GM10266 (cell line): ENCODE results near the gene KRTAP1-3.
"Not testable (repeated sequence)": the region's sequence is repeated elsewhere in the genome, so short reads cannot be mapped to it uniquely, and the experiment has no call there.

Experiments used
- DNase-seq: peaks from one replicate; pipeline ENCODE4 v3.0.0; 2012; ENCODE audit errors: extremely low spot score
- TF ChIP-seq, protein P1 (sequence below): IDR thresholded peaks from 2 replicates; pipeline ENCODE4 v1.5.1; 2012; ENCODE audit warnings: mild to moderate bottlenecking, low read depth; ENCODE audit not compliant: control insufficient read depth, insufficient read depth; ENCODE audit errors: missing control alignments

The KRTAP1-3 gene

GRCh38 chr17:41001795-41002194 is 32.9 kb downstream of the KRTAP1-3 start:
- DNase-seq: no peak
- TF ChIP-seq, protein P1, sequence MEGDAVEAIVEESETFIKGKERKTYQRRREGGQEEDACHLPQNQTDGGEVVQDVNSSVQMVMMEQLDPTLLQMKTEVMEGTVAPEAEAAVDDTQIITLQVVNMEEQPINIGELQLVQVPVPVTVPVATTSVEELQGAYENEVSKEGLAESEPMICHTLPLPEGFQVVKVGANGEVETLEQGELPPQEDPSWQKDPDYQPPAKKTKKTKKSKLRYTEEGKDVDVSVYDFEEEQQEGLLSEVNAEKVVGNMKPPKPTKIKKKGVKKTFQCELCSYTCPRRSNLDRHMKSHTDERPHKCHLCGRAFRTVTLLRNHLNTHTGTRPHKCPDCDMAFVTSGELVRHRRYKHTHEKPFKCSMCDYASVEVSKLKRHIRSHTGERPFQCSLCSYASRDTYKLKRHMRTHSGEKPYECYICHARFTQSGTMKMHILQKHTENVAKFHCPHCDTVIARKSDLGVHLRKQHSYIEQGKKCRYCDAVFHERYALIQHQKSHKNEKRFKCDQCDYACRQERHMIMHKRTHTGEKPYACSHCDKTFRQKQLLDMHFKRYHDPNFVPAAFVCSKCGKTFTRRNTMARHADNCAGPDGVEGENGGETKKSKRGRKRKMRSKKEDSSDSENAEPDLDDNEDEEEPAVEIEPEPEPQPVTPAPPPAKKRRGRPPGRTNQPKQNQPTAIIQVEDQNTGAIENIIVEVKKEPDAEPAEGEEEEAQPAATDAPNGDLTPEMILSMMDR: no peak

DNA sequence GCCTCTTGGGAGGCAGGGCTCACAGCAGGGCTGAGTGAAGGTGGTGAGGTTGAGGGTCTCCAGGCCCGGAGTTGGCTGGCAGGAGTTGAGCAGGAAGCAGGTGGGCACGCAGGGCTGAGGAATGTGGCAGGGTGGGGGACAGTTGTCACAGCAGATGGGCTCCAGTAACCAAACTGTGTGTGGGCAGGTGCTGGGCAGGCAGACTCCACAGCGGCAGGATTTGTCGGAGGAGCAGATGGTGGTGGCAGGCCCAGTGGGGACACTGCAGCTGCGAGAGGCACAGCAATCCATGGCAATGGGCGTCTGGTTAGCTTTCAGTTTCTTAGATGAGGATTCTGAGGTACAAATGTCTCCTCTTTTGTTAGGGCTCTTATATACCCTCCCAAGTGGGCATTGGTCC is 35.1 kb downstream of the KRTAP1-3 start, which contains the start of gene KRTAP3-2:
KRTAP3-2 (minus strand) TSS at position 344 of the 400 bp plus-strand sequence; CDS start at position 291, 53 bp downstream.
- DNase-seq: not testable (repeated sequence)

DNA sequence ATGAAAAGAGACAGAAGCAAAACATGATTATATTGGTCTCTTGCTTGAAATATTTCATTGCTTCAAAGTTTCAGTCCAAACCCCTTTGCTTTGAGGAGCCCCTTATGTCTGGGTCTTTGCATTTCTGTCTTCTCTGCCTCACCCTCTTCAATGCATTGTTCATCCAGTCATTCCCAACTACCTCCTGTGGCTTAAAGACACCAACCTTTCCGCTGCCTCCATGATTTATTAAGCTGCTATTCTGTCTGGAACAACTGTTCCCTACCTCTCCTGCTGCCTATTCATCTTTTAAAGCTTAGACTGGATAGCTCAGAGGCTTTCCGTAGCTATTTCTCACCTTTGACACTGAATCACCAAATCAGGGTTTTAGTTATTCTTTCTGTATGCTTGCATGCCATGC is 37.3 kb downstream of the KRTAP1-3 start:
- no peak for DNase-seq

GRCh38 chr17:40996829-40997228 is 37.8 kb downstream of the KRTAP1-3 start:
- DNase-seq: no peak
- TF ChIP-seq, protein P1: no peak

More for the DNA sequence above, 37.3 kb downstream of the KRTAP1-3 start:
- TF ChIP-seq, protein P1: no peak

DNA sequence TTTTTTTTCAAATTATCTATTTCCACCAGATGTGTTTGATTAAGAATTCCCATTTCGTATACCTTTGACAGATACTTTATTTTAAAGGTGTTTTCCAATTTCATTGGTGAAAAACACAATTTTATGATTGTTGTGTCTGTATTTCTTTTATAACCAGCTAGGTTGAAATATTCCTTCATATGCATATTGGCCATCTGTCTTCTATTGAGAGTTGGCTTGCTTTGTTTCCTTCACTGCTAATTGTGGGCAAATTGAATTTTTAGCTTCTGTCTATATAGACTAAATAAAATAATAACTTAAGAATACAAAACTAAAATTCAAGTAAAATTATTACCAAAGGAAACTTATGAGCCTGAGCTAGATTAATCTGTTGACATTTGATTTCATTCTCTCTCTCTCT is 39.6 kb downstream of the KRTAP1-3 start:
- no peak for DNase-seq
- TF ChIP-seq, protein P1: no peak

GRCh38 chr17:40993839-40994238 is 40.8 kb downstream of the KRTAP1-3 start, which contains the start of gene KRTAP3-3:
TSS of gene KRTAP3-3 (minus strand) at chr17:40994164. CDS start at chr17:40994097, 67 bp downstream.
- TF ChIP-seq, protein P1: no peak
- no peak for DNase-seq

DNA sequence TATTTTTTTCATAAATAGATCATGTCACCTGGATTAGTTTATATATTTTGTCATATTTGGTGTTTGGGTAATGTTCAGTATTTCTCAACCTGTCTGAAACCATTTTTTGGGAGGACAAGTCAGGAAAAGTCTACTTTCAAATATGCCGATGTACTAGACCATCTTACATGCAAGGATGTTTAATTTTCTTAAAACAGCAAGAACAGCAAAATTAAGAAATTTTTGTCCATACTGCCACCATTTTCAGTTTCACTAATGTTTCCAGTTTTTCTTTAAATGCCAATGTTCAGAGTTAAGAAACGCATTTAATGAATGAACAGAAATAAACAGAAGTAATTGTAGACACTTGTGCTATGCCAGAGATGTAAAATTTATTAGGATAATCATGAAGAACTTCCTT is 41.6 kb downstream of the KRTAP1-3 start:
- no peak for DNase-seq
- TF ChIP-seq, protein P1: no peak

DNA sequence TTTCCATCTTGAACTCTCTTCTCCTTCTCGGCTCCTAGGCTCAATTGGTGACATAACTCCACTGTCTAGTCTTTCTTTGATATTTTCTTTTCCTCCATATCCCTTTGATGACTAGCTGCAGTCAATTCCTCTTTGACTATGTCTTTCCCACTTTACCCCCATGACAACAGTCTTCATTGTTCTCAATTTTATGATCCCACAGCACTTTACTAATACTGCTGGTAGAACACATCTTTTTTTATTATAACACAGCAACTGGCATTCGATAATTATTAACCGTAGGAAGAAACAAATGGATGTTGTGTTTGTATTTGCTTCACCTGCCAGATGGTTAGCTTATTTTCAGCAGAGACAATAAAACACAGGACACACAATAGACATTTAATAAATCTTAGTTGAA is 42.0 kb downstream of the KRTAP1-3 start:
- TF ChIP-seq, protein P1: no peak
- DNase-seq: no peak
